ENCODE results near the gene CCDC7.
"Not testable (repeated sequence)": the region's sequence is repeated elsewhere in the genome, so short reads cannot be mapped to it uniquely, and the experiment has no call there.

CCDC7 gene

DNA sequence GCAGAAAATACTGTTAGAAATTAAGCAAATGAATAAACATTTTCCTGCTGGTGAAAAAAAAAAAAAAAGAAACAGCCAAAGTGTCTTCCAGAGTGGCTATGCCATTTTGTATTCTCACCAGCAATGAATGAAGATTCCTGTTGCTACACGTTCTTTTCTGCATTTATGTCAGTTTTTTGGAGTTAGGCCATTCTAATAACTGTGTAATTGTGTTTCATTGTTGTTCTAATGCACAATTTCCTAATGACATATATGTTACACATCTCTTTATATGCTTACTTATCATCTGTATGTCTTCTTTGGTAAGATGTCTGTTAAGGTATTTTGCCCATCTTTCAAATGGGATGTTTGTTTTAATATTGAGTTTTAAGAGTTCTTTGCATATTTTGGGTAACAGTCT is 298.4 kb downstream of the CCDC7 start:
- DNase-seq: no peak

GRCh38 chr10:32746869-32747268 is 300.9 kb downstream of the CCDC7 start:
- no peak for DNase-seq

- no peak for DNase-seq
Observed at GRCh38 chr10:32751582-32751981, 305.6 kb downstream of the CCDC7 start.

DNA sequence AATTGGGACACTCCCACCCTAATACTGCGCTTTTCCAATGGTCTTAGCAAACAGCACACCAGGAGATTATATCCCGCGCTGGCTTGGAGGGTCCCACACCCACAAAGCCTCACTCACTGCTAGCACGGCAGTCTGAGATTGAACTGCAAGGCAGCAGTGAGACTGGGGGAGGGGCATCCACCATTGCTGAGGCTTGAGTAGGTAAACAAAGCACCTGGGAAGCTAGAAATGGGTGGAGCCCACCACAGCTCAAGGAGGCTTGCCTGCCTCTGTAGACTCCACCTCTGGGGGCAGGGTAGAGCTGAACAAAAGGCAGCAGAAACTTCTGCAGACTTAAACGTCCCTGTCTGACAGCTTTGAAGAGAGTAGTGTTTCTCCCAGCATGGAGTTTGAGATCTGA is 309.0 kb downstream of the CCDC7 start:
- DNase-seq: not testable (repeated sequence)

GRCh38 chr10:32771217-32771616 is 325.3 kb downstream of the CCDC7 start:
- DNase-seq: no peak

GRCh38 chr10:32773105-32773504 is 327.2 kb downstream of the CCDC7 start:
- no peak for DNase-seq

GRCh38 chr10:32786968-32787367 is 341.0 kb downstream of the CCDC7 start:
- DNase-seq: no peak

DNA sequence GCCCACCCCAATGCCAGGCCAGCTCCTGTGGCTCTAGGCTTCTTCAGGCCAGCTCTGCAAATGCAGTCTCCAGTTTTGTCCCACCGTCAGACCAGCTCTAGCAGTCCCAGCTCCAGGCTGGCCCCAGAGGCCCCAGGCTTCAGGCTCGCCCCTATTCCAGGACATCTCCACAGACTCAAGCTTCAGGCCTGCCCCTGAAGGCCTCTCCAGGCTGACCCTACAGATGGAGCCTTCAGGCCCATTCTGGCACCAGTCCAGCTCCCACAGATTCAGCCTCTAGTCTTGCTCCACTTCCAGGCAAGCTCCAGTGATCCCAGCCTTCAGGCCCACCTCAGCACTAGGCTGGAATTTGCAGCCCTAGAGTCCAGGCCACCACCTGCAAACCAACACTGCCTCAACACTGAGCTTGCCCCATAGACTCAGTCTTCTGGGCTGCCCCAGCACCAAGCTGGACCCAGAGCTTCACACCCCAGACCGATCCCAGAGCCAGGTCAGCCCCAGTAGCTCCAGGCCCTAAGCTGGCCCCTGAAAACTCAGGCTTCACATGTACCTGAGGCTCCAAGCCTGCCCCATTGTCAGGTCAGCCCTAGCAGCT is 341.8 kb downstream of the CCDC7 start:
- DNase-seq: no peak

DNA sequence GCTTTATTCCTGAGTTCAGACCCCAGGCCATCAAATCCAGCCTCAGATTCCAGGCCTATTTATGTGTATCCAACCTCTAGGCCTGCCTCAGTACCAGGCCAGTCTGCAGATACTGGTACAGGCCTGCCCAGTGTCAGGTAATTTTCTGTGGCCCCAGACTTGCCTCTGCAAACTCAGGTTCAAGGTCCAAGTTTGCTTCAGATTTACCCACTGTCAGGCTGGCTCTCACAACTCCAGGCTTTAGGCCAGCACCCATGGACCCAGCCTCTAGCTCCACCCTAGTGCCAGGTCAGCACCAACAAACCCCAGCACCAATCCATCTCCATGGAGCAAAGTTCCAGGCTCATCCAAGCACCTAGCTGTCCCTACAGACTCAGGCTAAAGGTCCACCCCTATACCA is 342.4 kb downstream of the CCDC7 start:
- no peak for DNase-seq

GRCh38 chr10:32790483-32790882 is 344.5 kb downstream of the CCDC7 start:
- DNase-seq: no peak

- no peak for DNase-seq
Observed at GRCh38 chr10:32793033-32793432, 347.1 kb downstream of the CCDC7 start.

- DNase-seq: peak; percentile 5
Observed at GRCh38 chr10:32795598-32796183, 349.8 kb downstream of the CCDC7 start.

- DNase-seq: not testable (repeated sequence)
Observed at GRCh38 chr10:32797393-32797792, 351.5 kb downstream of the CCDC7 start.

GRCh38 chr10:32846974-32847373 is 401.0 kb downstream of the CCDC7 start:
- no peak for DNase-seq

GRCh38 chr10:32851301-32851700 is 405.4 kb downstream of the CCDC7 start:
- no peak for DNase-seq

GRCh38 chr10:32854435-32854834 is 408.5 kb downstream of the CCDC7 start:
- DNase-seq: no peak

DNA sequence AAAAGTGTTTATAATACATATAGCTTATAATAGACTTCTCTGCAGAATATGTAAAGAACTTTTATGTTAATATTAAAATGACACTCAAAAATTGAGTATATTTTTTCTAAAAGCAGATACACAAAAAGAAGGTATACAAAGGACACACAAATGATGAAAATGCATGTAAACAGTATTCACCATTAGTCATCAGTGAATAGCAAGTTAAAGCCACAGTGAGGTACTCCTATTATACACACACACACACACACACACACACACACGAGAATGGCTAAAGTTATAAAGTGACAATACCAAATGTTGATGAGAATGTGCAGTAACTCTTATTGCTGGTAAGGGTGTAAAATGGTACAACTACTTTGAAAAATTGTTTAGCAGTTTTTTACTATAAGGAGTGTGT is 419.2 kb downstream of the CCDC7 start:
- DNase-seq: no peak

- no peak for DNase-seq
Observed at GRCh38 chr10:32877915-32878314, 432.0 kb downstream of the CCDC7 start.

DNA sequence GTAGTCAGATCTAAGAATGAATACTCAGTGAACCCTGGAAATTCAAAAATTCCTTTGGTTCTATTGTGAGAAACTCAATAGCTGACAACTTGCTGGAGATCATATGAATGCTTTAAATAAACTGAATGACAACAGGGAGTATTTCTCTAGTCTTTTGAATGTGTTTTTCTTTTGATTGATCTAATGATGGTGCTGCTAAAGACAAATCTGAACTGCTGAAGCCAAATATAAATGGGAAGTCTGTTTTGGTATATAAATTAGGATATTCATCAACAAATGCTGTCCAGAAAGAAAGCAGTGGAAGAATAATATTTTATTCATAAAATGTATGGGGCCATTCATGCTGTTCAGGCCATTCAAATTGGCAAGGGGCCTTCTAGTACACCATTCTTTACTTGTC is 432.7 kb downstream of the CCDC7 start:
- no peak for DNase-seq

GRCh38 chr10:32882076-32882475 is 436.1 kb downstream of the CCDC7 start:
- no peak for DNase-seq

GRCh38 chr10:32887481-32887880 is 441.5 kb downstream of the CCDC7 start:
- no peak for DNase-seq

DNA sequence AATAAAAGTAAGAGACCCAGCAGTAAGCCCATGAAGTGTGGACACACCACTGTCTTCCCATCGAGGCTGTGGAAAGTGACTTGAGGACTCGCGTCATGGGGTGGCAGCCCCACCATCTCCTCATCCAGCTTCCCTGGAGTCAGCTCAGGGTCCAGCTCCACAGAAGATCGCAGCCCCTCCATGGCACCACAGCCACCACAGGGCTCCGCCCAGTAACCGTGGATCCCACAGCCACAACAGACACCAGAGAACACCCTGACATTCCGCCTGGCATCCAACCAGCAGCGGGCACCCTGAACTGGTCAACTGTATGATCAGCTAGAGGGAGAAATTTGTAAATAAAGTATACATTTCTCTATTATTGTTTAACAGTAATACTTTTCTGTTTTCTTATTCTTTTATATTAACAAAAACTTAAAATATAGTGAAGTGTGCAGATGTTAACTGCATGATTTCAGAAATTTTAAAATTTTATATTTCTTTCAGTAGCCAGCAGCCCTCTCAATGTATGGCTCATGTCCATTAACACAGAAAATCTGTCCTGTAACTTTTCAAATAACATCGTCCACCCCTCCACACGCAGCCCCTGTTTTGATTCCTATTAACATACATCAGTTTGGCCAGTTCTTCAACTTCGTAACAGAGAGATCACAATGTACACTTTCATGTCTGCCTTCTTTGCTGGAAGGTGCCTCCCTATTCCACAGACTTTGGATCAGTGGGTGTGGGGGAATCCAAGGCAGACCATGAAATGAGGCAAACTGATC is 442.4 kb downstream of the CCDC7 start:
- DNase-seq: no peak

GRCh38 chr10:32889631-32890212 is 443.8 kb downstream of the CCDC7 start:
- DNase-seq: no peak

- DNase-seq: no peak
Observed at GRCh38 chr10:32890444-32890843, 444.5 kb downstream of the CCDC7 start.
